HepG2 (cell line): Measurements from ENCODE around the gene TIMM13. TPM values are rescaled to one million over a fixed set of nuclear protein-coding genes. Genes with fewer than 3 reads are reported as not detected.

ENCODE experiments used
- IKZF4 ChIP-seq: sonication (generic); formaldehyde crosslinking; IDR thresholded peaks from 2 replicates; pipeline ENCODE4 v1.5.1; 2020; ENCODE audit warnings: borderline replicate concordance, mild to moderate bottlenecking, low read depth, missing genetic modification reagents; ENCODE audit errors: not compliant biosample characterization
- KDM6A ChIP-seq: IDR thresholded peaks from 2 replicates; pipeline ENCODE4 v1.6.1; 2016; ENCODE audit warnings: low read depth
- RELA ChIP-seq: sonication (generic); formaldehyde crosslinking; IDR thresholded peaks from 2 replicates; pipeline ENCODE4 v1.4.0; 2020; ENCODE audit warnings: missing genetic modification reagents
- REPIN1 ChIP-seq: sonication (generic); formaldehyde crosslinking; IDR thresholded peaks from 2 replicates; pipeline ENCODE4 v1.8.0; 2022; ENCODE audit warnings: missing genetic modification reagents, low read depth, mild to moderate bottlenecking, borderline replicate concordance
- ZMYM4 ChIP-seq: sonication (generic); formaldehyde crosslinking; IDR thresholded peaks from 2 replicates; pipeline ENCODE4 v1.8.1; 2023; ENCODE audit warnings: mild to moderate bottlenecking, missing genetic modification reagents
- ZNF232 ChIP-seq: sonication (generic); formaldehyde crosslinking; IDR thresholded peaks from 2 replicates; pipeline ENCODE4 v1.4.0; 2020; ENCODE audit warnings: missing genetic modification reagents, borderline replicate concordance
- ZNF678 ChIP-seq: sonication (generic); formaldehyde crosslinking; IDR thresholded peaks from 2 replicates; pipeline ENCODE4 v1.4.0; 2020; ENCODE audit warnings: mild to moderate bottlenecking, missing genetic modification reagents
- ZNF747 ChIP-seq: sonication (generic); formaldehyde crosslinking; IDR thresholded peaks from 2 replicates; pipeline ENCODE4 v1.8.1; 2023; ENCODE audit warnings: missing genetic modification reagents, mild to moderate bottlenecking, borderline replicate concordance
- ZNF749 ChIP-seq: sonication (generic); formaldehyde crosslinking; IDR thresholded peaks from 2 replicates; pipeline ENCODE4 v1.8.0; 2022; ENCODE audit warnings: mild to moderate bottlenecking, missing genetic modification reagents, moderate library complexity, borderline replicate concordance
- ZNF83 ChIP-seq: sonication (generic); formaldehyde crosslinking; IDR thresholded peaks from 2 replicates; pipeline ENCODE4 v1.4.0; 2020; ENCODE audit warnings: missing genetic modification reagents, mild to moderate bottlenecking, borderline replicate concordance
- polyA plus RNA-seq, 8 experiments: library from polyadenylated mRNA; depleted of rRNA in 3 of 8; stranded (reverse) in 7 of 8; unstranded in 1 of 8; fragments of >200 nt; fragmentation: Illumina TruSeq in 4 of 8; extraction: Trizol in 4 of 8; gene quantifications; 2 replicates each; pipeline versions ENCODE4 v1.2.1 to v1.2.3, GENCODE V29; 2011 to 2016; ENCODE audit warnings: low read depth in 4 of 8, missing spikeins in 1 of 8, mixed read lengths in 1 of 8; ENCODE audit not compliant: insufficient read depth in 1 of 8
- total RNA-seq, 5 experiments: library from RNA; depleted of rRNA; stranded (reverse); fragments of >200 nt; fragmentation: Illumina TruSeq; extraction: Trizol; gene quantifications; 2 replicates each; pipeline ENCODE4 v1.2.3, GENCODE V29; 2016; ENCODE audit warnings: low read depth in 1 of 5
- TF ChIP-seq, protein P1 (sequence below): sonication (generic); formaldehyde crosslinking; IDR thresholded peaks from 2 replicates; pipeline ENCODE4 v1.5.0; 2020; ENCODE audit warnings: missing genetic modification reagents, mild to moderate bottlenecking, borderline replicate concordance
- TF ChIP-seq, protein P2 (sequence below): sonication (generic); formaldehyde crosslinking; IDR thresholded peaks from 2 replicates; pipeline ENCODE4 v1.5.1; 2020; ENCODE audit warnings: mild to moderate bottlenecking, moderate library complexity, missing genetic modification reagents
- TF ChIP-seq, protein P3 (sequence below): sonication (generic); formaldehyde crosslinking; IDR thresholded peaks from 2 replicates; pipeline ENCODE4 v1.5.0; 2020; ENCODE audit warnings: mild to moderate bottlenecking, missing genetic modification reagents, moderate library complexity
- TF ChIP-seq, protein P4 (sequence below): IDR thresholded peaks from 2 replicates; pipeline ENCODE4 v1.6.1; 2012; ENCODE audit warnings: low read length, improper control_type of control experiment
- TF ChIP-seq, protein P5 (sequence below): sonication (generic); formaldehyde crosslinking; conservative IDR thresholded peaks from 2 replicates; pipeline ENCODE4 v1.4.0; 2020; ENCODE audit warnings: missing genetic modification reagents

Gene TIMM13
- total and polyA plus RNA-seq, 2 of the 13 experiments (the other 11 are each of a cell fraction or from before 2014, with no cell fraction given): 48.4 to 108 TPM

DNA sequence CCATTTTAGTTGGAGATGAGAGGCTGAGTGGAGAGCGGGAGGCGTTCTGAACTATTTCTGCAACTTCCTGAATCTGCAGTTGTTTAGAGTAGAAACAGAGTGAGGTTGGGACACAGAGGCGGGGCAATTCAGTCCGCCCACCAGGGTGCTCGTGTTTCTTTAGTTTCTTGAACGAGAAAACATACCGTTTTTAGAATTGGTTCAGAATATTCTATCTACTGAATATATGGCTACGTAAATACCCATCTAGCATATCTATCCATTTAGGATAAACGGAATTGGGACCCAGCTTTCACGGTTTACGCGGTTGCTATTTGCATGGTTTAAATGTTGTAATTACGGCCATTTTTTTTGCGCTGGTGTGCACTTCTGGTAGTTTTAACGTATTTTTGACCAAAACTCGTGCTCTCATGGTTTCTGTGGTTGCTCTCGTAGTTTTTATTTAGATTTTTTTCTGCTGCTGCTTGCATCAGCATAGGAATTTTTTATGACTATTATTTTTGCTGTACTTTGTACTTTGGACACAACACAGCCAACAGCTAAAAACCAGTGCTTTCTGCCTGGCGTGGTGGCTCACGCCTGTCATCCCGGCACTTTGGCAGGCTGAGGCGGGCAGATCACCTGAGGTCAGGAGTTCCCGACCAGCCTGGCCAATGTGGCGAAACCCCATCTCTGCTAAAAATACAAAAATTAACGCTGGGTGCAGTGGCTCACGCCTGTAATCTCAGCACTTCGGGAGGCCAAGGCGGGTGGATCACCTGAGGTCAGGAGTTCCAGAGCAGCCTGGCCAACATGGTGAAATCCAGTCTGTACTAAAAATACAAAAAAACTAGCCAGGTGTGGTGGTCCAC lies 32.7 kb downstream of the TIMM13 start (continued):
- TF ChIP-seq ZMYM4 (CRISPR knock-in tag): no peak
- TF ChIP-seq, protein P1, sequence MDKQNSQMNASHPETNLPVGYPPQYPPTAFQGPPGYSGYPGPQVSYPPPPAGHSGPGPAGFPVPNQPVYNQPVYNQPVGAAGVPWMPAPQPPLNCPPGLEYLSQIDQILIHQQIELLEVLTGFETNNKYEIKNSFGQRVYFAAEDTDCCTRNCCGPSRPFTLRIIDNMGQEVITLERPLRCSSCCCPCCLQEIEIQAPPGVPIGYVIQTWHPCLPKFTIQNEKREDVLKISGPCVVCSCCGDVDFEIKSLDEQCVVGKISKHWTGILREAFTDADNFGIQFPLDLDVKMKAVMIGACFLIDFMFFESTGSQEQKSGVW: no peak
- TF ChIP-seq ZNF83 (CRISPR knock-in tag): no peak
- no peak for TF ChIP-seq ZNF747 (CRISPR knock-in tag)
- no peak for TF ChIP-seq ZNF678 (CRISPR knock-in tag)
- no peak for TF ChIP-seq IKZF4 (CRISPR knock-in tag)
- no peak for TF ChIP-seq RELA (CRISPR knock-in tag)
- TF ChIP-seq REPIN1 (CRISPR knock-in tag): 0 out of 2 replicates have a peak, but pooled peaks have one; percentile 47
- TF ChIP-seq, protein P2, sequence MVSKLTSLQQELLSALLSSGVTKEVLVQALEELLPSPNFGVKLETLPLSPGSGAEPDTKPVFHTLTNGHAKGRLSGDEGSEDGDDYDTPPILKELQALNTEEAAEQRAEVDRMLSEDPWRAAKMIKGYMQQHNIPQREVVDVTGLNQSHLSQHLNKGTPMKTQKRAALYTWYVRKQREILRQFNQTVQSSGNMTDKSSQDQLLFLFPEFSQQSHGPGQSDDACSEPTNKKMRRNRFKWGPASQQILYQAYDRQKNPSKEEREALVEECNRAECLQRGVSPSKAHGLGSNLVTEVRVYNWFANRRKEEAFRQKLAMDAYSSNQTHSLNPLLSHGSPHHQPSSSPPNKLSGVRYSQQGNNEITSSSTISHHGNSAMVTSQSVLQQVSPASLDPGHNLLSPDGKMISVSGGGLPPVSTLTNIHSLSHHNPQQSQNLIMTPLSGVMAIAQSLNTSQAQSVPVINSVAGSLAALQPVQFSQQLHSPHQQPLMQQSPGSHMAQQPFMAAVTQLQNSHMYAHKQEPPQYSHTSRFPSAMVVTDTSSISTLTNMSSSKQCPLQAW (CRISPR knock-in tag): 0 out of 2 replicates have a peak, but pooled peaks have one; percentile 12
- TF ChIP-seq KDM6A: peak; percentile 51; the same call in 1 of the 2 replicates
- TF ChIP-seq, protein P3, sequence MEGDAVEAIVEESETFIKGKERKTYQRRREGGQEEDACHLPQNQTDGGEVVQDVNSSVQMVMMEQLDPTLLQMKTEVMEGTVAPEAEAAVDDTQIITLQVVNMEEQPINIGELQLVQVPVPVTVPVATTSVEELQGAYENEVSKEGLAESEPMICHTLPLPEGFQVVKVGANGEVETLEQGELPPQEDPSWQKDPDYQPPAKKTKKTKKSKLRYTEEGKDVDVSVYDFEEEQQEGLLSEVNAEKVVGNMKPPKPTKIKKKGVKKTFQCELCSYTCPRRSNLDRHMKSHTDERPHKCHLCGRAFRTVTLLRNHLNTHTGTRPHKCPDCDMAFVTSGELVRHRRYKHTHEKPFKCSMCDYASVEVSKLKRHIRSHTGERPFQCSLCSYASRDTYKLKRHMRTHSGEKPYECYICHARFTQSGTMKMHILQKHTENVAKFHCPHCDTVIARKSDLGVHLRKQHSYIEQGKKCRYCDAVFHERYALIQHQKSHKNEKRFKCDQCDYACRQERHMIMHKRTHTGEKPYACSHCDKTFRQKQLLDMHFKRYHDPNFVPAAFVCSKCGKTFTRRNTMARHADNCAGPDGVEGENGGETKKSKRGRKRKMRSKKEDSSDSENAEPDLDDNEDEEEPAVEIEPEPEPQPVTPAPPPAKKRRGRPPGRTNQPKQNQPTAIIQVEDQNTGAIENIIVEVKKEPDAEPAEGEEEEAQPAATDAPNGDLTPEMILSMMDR (CRISPR knock-in tag): no peak
- TF ChIP-seq, protein P4, sequence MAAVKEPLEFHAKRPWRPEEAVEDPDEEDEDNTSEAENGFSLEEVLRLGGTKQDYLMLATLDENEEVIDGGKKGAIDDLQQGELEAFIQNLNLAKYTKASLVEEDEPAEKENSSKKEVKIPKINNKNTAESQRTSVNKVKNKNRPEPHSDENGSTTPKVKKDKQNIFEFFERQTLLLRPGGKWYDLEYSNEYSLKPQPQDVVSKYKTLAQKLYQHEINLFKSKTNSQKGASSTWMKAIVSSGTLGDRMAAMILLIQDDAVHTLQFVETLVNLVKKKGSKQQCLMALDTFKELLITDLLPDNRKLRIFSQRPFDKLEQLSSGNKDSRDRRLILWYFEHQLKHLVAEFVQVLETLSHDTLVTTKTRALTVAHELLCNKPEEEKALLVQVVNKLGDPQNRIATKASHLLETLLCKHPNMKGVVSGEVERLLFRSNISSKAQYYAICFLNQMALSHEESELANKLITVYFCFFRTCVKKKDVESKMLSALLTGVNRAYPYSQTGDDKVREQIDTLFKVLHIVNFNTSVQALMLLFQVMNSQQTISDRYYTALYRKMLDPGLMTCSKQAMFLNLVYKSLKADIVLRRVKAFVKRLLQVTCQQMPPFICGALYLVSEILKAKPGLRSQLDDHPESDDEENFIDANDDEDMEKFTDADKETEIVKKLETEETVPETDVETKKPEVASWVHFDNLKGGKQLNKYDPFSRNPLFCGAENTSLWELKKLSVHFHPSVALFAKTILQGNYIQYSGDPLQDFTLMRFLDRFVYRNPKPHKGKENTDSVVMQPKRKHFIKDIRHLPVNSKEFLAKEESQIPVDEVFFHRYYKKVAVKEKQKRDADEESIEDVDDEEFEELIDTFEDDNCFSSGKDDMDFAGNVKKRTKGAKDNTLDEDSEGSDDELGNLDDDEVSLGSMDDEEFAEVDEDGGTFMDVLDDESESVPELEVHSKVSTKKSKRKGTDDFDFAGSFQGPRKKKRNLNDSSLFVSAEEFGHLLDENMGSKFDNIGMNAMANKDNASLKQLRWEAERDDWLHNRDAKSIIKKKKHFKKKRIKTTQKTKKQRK: no peak
- no peak for TF ChIP-seq ZNF749
- TF ChIP-seq ZNF232: no peak
- TF ChIP-seq, protein P5, sequence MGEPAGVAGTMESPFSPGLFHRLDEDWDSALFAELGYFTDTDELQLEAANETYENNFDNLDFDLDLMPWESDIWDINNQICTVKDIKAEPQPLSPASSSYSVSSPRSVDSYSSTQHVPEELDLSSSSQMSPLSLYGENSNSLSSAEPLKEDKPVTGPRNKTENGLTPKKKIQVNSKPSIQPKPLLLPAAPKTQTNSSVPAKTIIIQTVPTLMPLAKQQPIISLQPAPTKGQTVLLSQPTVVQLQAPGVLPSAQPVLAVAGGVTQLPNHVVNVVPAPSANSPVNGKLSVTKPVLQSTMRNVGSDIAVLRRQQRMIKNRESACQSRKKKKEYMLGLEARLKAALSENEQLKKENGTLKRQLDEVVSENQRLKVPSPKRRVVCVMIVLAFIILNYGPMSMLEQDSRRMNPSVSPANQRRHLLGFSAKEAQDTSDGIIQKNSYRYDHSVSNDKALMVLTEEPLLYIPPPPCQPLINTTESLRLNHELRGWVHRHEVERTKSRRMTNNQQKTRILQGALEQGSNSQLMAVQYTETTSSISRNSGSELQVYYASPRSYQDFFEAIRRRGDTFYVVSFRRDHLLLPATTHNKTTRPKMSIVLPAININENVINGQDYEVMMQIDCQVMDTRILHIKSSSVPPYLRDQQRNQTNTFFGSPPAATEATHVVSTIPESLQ (CRISPR knock-in tag): no peak
